K562 treated with DMSO at 1 percent for 48 hours (cell line): Measurements from ENCODE around the gene GPR180. TPM values are rescaled to one million over a fixed set of nuclear protein-coding genes. Genes with fewer than 3 reads are reported as not detected.

Experiments
- total RNA-seq: library from RNA; unstranded; fragments of 300-600 nt; gene quantifications from 2 replicates; pipeline ENCODE4 v1.2.3, GENCODE V29; 2022; ENCODE audit warnings: low replicate concordance; ENCODE audit errors: extremely low read depth

The GPR180 gene
- total RNA-seq, result not detected in 2 replicates

DNA sequence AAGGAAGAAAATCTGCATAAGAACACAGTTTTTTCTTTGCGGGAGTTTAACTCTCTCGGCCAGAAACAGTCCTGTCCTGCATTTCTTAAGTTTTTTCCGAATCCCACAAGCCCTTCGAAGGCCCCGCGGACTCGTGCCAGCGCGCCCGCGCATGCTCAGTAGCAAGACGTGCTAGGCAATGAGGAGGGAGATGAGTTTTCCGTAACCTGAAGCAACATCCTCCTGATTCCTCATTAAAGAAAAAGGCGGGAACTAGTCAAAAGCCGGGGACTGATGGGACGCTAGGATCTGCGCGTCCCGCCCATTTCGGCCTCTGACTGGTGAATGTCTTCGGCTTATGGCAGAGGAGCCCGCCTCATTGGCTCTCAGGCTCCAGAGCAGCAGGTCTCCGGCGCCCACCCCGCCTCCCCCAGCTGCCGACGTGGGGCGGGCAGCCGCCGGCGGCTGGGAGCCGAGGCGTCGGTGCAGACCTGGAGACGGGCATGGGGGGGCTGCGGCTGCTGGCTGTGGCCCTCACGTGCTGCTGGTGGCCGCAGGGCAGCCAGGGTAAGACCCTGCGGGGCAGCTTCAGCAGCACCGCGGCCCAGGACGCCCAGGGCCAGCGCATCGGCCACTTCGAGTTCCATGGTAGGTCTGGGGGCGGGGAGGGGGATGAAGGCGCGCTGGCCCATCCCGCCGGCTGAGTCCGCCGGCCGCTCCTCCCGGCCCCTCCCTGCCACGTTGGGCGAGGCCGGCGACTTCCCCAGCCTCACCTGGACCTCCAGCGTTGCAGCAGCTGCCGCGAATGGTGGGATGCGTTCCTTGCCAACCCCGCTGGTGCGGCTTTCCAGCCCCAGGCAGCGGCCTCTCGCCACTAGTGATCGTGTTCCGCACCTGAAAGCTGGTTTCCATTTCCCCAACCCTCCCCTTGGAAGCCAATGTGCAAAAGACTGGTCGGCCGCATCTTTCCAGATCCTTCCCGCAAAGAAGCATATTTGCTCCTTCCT lies at the start of gene GPR180:
TSS of gene GPR180 (plus strand) at position 412 of the 986 bp plus-strand sequence. CDS start at position 483, 71 bp downstream.

DNA sequence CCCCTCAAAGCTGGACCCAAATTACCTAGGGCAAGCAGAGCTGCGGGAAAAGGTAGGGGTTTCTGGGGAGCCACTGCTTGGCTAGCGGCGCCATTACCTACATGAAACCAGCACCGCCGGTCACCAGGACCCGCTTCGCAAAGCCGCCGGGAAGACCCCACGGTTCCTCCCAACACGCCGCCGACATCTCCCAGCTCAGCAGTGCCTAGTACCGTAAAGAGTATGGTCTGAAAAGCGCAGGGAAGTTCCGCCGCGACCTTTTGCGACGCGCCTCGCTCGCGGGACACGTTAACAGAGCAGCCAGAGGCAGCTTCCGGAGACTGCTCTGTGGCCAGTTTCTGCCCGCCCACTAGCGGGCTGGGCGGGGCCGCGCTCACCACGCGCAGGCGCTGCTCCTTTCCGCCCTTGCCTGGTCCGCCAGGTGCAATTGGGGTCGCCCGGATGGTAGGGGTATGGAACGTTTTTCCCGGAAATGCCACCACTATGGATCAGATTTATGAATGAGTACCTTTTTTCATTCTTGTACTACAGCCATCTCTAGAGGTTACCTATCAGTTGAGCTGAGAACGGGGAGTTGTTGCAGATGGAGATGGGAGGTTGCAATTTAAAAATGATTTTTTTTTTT lies 5.6 kb upstream of the GPR180 start, which contains the start of gene TGDS:
TSS of gene TGDS (minus strand) at position 203 of the 625 bp plus-strand sequence. CDS start at position 187, 16 bp downstream.

Other genes starting within 250 kb of the GPR180 start
- gene DCT, start 122.2 kb upstream of the GPR180 start, total RNA-seq, result not detected in 2 replicates
- gene TGDS, start 5.7 kb upstream of the GPR180 start, total RNA-seq, result not detected in 2 replicates
- not detected in 2 replicates for gene SOX21, start 110.7 kb downstream of the GPR180 start, total RNA-seq